Testis (tissue), 3 donors: ENCODE measurements around the gene FAT3. TPM values are rescaled to one million over a fixed set of nuclear protein-coding genes. Genes with fewer than 3 reads are reported as not detected.

Experiments used
- DNase-seq: peaks from one replicate; pipeline ENCODE4 v3.0.0-alpha.2; 2019
- H3K27ac ChIP-seq, 2 donors: fragments of 200-600 bp; sonication (generic); one replicate each; pipeline ENCODE4 v1.5.1; 2019
- H3K27me3 ChIP-seq: fragments of 200-600 bp; sonication (generic); one replicate; pipeline ENCODE4 v1.5.1; 2019
- H3K36me3 ChIP-seq: fragments of 200-600 bp; sonication (generic); one replicate; pipeline ENCODE4 v1.5.1; 2017; ENCODE audit warnings: low read depth; ENCODE audit errors: missing control alignments
- H3K4me1 ChIP-seq: fragments of 200-600 bp; sonication (generic); one replicate; pipeline ENCODE4 v1.5.1; 2019
- H3K4me3 ChIP-seq, 2 donors: fragments of 200-600 bp; sonication (generic); one replicate each; pipeline ENCODE4 v1.5.1; 2017 to 2019
- H3K9me3 ChIP-seq: fragments of 200-600 bp; sonication (generic); one replicate; pipeline ENCODE4 v1.5.1; 2017
- CTCF ChIP-seq, 3 experiments: fragments of 450-650 bp in 2 of 3; fragments of 200-600 bp in 1 of 3; sonication (generic) in 1 of 3; IDR thresholded peaks; one replicate each; pipeline ENCODE4 v1.5.1; 2016 to 2019; ENCODE audit warnings: antibody characterized with exemption in 3 of 3, mild to moderate bottlenecking in 2 of 3, moderate library complexity in 1 of 3
- POLR2A ChIP-seq: fragments of 450-650 bp; IDR thresholded peaks from one replicate; pipeline ENCODE4 v1.6.1; 2017; ENCODE audit warnings: antibody characterized with exemption, mild to moderate bottlenecking, moderate library complexity
- WGBS, 2 donors: methylation state at CpG; one replicate each; pipeline ENCODE4 v1.1.5; 2018; 5-methylcytosine and 5-hydroxymethylcytosine counted together
- intact Hi-C: fragments of 100-400 bp; cut with DNase I; formaldehyde crosslinking; loops from one replicate; pipeline ENCODE4 v1.15.1; 2023; ENCODE audit warnings: low total_unique reads
- polyA plus RNA-seq: library from polyadenylated mRNA; stranded (reverse); fragments of 350-450 nt; fragmentation: Illumina TruSeq; extraction: RNeasy Lipid Tissue Mini Kit (QIAGEN cat#74804); gene quantifications from one replicate; pipeline ENCODE4 v1.2.3, GENCODE V29; 2014; ENCODE audit warnings: low read depth, low replicate concordance; ENCODE audit not compliant: insufficient read depth
- total RNA-seq, 2 donors: library from RNA; depleted of rRNA; stranded (reverse); fragments of >200 nt; gene quantifications; one replicate each; pipeline ENCODE4 v1.2.3, GENCODE V29; 2016

Gene FAT3
- total and polyA plus RNA-seq, 3 donors from 2014 or later, result 2.5 to 6.4 (median 6.2) TPM

GRCh38 chr11:92245700-92246271 is 21.2 kb downstream of the FAT3 start:
- TF ChIP-seq CTCF (IDR thresholded peaks at IDR 0.05) (no peak), POLR2A (no peak)
- Histone ChIP-seq H3K27ac (no peak overlapping the region), H3K9me3 (no peaks in the 10 kb centered on the region), H3K4me3 (no peak overlapping the region), H3K27me3 (no peaks in the 10 kb centered on the region), H3K4me1 (no peaks in the 10 kb centered on the region), H3K36me3 (no peaks in the 10 kb centered on the region)
- WGBS, 2 donors, result 92 to 98% methylated on average over 5 of the region's 5 CpGs
- no peak for DNase-seq
- intact Hi-C loops, result no loop called here

GRCh38 chr11:92246630-92247029 is 22.0 kb downstream of the FAT3 start:
- intact Hi-C loops, result no loop called here
- TF ChIP-seq CTCF (IDR thresholded peaks at IDR 0.05), result no peak
- no peak for TF ChIP-seq POLR2A
- Histone ChIP-seq H3K27ac (no peak overlapping the region), H3K27me3 (no peaks in the 10 kb centered on the region), H3K9me3 (no peaks in the 10 kb centered on the region), H3K4me1 (no peaks in the 10 kb centered on the region), H3K36me3 (no peaks in the 10 kb centered on the region), H3K4me3 (no peak overlapping the region)
- no peak for DNase-seq

- intact Hi-C loops, result no loop called here
- Histone ChIP-seq H3K36me3 (no peaks in the 10 kb centered on the region), H3K4me3 (no peak overlapping the region), H3K4me1 (no peaks in the 10 kb centered on the region), H3K27ac (no peak overlapping the region), H3K27me3 (no peaks in the 10 kb centered on the region), H3K9me3 (no peaks in the 10 kb centered on the region)
- TF ChIP-seq POLR2A (no peak), CTCF (IDR thresholded peaks at IDR 0.05) (no peak)
- no peak for DNase-seq
- 74 to 80% methylated on average over 7 of the region's 7 CpGs for WGBS, 2 donors
These were observed 24.6 kb downstream of the FAT3 start for GRCh38 chr11:92249156-92249753.

GRCh38 chr11:92251980-92252379 is 27.4 kb downstream of the FAT3 start:
- H3K9me3 ChIP-seq, result no peaks in the 10 kb centered on the region
- no peak overlapping the region for H3K4me3 ChIP-seq
- DNase-seq, result no peak
- intact Hi-C loops, result no loop called here
- 84 to 86% methylated on average over 1 of the region's 1 CpG for WGBS, 2 donors
- no peaks in the 10 kb centered on the region for H3K27me3 ChIP-seq
- H3K27ac ChIP-seq, result no peak overlapping the region
- TF ChIP-seq POLR2A, result no peak
- no peak for TF ChIP-seq CTCF (IDR thresholded peaks at IDR 0.05)
- no peaks in the 10 kb centered on the region for H3K36me3 ChIP-seq
- H3K4me1 ChIP-seq, result no peaks in the 10 kb centered on the region

- H3K9me3 ChIP-seq, result no peaks in the 10 kb centered on the region
- no peaks in the 10 kb centered on the region for H3K27me3 ChIP-seq
- intact Hi-C loops, result no loop called here
- H3K4me3 ChIP-seq, result no peak overlapping the region
- H3K36me3 ChIP-seq, result no peaks in the 10 kb centered on the region
- TF ChIP-seq CTCF (IDR thresholded peaks at IDR 0.05), result no peak
- TF ChIP-seq POLR2A, result no peak
- WGBS, 2 donors, result 61 to 90% methylated on average over 1 of the region's 1 CpG
- H3K4me1 ChIP-seq, result no peaks in the 10 kb centered on the region
- DNase-seq, result no peak
- H3K27ac ChIP-seq, result no peak overlapping the region
These were observed 28.8 kb downstream of the FAT3 start for GRCh38 chr11:92253421-92253820.
